Fibroblast of mammary gland (primary cell): ENCODE results near the gene KCTD10.

Experiments
- DNase-seq: peaks from one replicate; pipeline ENCODE4 v3.0.0-alpha.2; 2010; ENCODE audit warnings: low read depth
- H3K4me3 ChIP-seq: 2 replicates; pipeline ENCODE4 v1.5.1; 2011; ENCODE audit warnings: low read depth, mild to moderate bottlenecking, low read length, moderate library complexity; ENCODE audit not compliant: control insufficient read depth
- CTCF ChIP-seq: conservative IDR thresholded peaks from 2 replicates; pipeline ENCODE4 v1.5.1; 2011; ENCODE audit warnings: low read depth, low read length, inconsistent platforms; ENCODE audit not compliant: control insufficient read depth, insufficient read depth

KCTD10 gene

GRCh38 chr12:109519787-109520186 is 42.7 kb upstream of the KCTD10 start:
- DNase-seq: no peak
- TF ChIP-seq CTCF: no peak
- no peak overlapping the region for H3K4me3 ChIP-seq

- no peak overlapping the region for H3K4me3 ChIP-seq
- DNase-seq: peak; percentile 91
- TF ChIP-seq CTCF: peak; percentile 94
These were observed 41.9 kb upstream of the KCTD10 start for GRCh38 chr12:109518820-109519665.

GRCh38 chr12:109517619-109518018 is 40.5 kb upstream of the KCTD10 start:
- DNase-seq: no peak
- H3K4me3 ChIP-seq: no peak overlapping the region
- no peak for TF ChIP-seq CTCF

- DNase-seq: no peak
- no peak for TF ChIP-seq CTCF
- no peak overlapping the region for H3K4me3 ChIP-seq
These were observed 36.9 kb upstream of the KCTD10 start for GRCh38 chr12:109513977-109514376.

- TF ChIP-seq CTCF: no peak
- DNase-seq: no peak
These were observed 36.0 kb upstream of the KCTD10 start for GRCh38 chr12:109513051-109513450.

GRCh38 chr12:109512608-109513007 is 35.5 kb upstream of the KCTD10 start:
- H3K4me3 ChIP-seq: no peak overlapping the region
- no peak for TF ChIP-seq CTCF
- no peak for DNase-seq

More at GRCh38 chr12:109513051-109513450, 36.0 kb upstream of the KCTD10 start:
- no peak overlapping the region for H3K4me3 ChIP-seq

- no peak overlapping the region for H3K4me3 ChIP-seq
- no peak for TF ChIP-seq CTCF
- no peak for DNase-seq
These were observed 33.1 kb upstream of the KCTD10 start for GRCh38 chr12:109510196-109510595.
